GM12878 (cell line): ENCODE results near the gene FAM111B. TPM values are rescaled to one million over a fixed set of nuclear protein-coding genes. Genes with fewer than 3 reads are reported as not detected.

Source experiments
- ATAC-seq: fragments of 200-7000 bp; cut with Tn5 transposase; 3 replicates; pipeline ENCODE4 v1.9.1; 2020; ENCODE audit warnings: mild to moderate bottlenecking, moderate library complexity
- BruUV-seq: library from RNA; stranded (reverse); fragments of 400-500 nt; replicated peaks from 2 replicates; lab custom pipeline; 2021; lab: Mats Ljungman, UMichigan
- CTCF ChIA-PET: fragments of 300-600 bp; sonication (Branson Sonifier 250); formaldehyde crosslinking; extraction: SDS; loops from one replicate; lab custom pipeline; 2021; ENCODE audit warnings: inconsistent platforms; lab: Yijun Ruan, JAX
- POLR2A ChIA-PET: fragments of 350-600 bp; formaldehyde crosslinking; extraction: SDS; loops from one replicate; lab custom pipeline; 2021; ENCODE audit warnings: inconsistent platforms; lab: Charles Lee
- RAD21 ChIA-PET: fragments of 300-600 bp; sonication (Branson Sonifier 250); formaldehyde crosslinking; loops from one replicate; lab custom pipeline; 2023; ENCODE audit warnings: antibody characterized with exemption; ENCODE audit not compliant: unreplicated experiment; lab: Charles Lee
- SMC1A ChIA-PET: fragments of 300-600 bp; sonication (Branson Sonifier 250); formaldehyde crosslinking; loops from one replicate; lab custom pipeline; 2023; ENCODE audit not compliant: unreplicated experiment, uncharacterized antibody; lab: Charles Lee
- DNase-seq: peaks from one replicate; pipeline ENCODE4 v3.0.0-alpha.2; 2011; ENCODE audit warnings: low read depth, low spot score
- FAIRE-seq: peaks from 3 replicates; lab custom pipeline; 2011; peaks lifted over from hg19 to GRCh38; lab: Jason Lieb, UNC
- H2AFZ ChIP-seq: 2 replicates; pipeline ENCODE4 v1.6.0; 2011; ENCODE audit warnings: low read depth, low read length, control low read depth; ENCODE audit not compliant: control insufficient read depth
- H3K27ac ChIP-seq: 2 replicates; pipeline ENCODE4 v1.5.1; 2011; ENCODE audit warnings: control low read depth; ENCODE audit not compliant: control insufficient read depth, insufficient read depth
- H3K27me3 ChIP-seq, 2 experiments: replicated peaks in 1 of 2; 2 replicates each; pipeline versions ENCODE4 v1.6.0 to v1.6.1; 2011; ENCODE audit warnings: low read length in 1 of 2; ENCODE audit not compliant: control insufficient read depth in 2 of 2, insufficient read depth in 2 of 2
- H3K36me3 ChIP-seq, 2 experiments: 2 replicates each; pipeline ENCODE4 v1.5.1; 2011; ENCODE audit warnings: low read length in 1 of 2; ENCODE audit not compliant: control insufficient read depth in 2 of 2, insufficient read depth in 2 of 2
- H3K4me1 ChIP-seq: 2 replicates; pipeline ENCODE4 v1.6.1; 2011; ENCODE audit warnings: mild to moderate bottlenecking, low read length, moderate library complexity, mixed read lengths; ENCODE audit not compliant: control insufficient read depth, insufficient read depth
- H3K4me2 ChIP-seq: 2 replicates; pipeline ENCODE4 v1.6.0; 2011; ENCODE audit warnings: control low read depth; ENCODE audit not compliant: control insufficient read depth, insufficient read depth
- H3K4me3 ChIP-seq: fragments of 200-600 bp; sonication (generic); 2 replicates; pipeline ENCODE4 v1.5.1; 2016
- H3K79me2 ChIP-seq: 2 replicates; pipeline ENCODE4 v1.6.0; 2011; ENCODE audit warnings: low read length; ENCODE audit not compliant: control insufficient read depth, insufficient read depth
- H3K9ac ChIP-seq: 2 replicates; pipeline ENCODE4 v1.8.0; 2011; ENCODE audit warnings: low read length, control low read depth, mixed read lengths; ENCODE audit not compliant: control insufficient read depth, insufficient read depth
- H3K9me3 ChIP-seq: replicated peaks from 3 replicates; pipeline ENCODE4 v1.5.1; 2011; ENCODE audit warnings: mild to moderate bottlenecking, low read length; ENCODE audit not compliant: control insufficient read depth, insufficient read depth
- H4K20me1 ChIP-seq: 2 replicates; pipeline ENCODE4 v1.6.0; 2011; ENCODE audit not compliant: control insufficient read depth, insufficient read depth
- BCLAF1 ChIP-seq: fragments of 450-650 bp; IDR thresholded peaks from 2 replicates; pipeline ENCODE4 v1.6.1; 2017; ENCODE audit warnings: antibody characterized with exemption, mild to moderate bottlenecking, moderate library complexity
- BHLHE40 ChIP-seq, 2 experiments: fragments of 450-650 bp in 1 of 2; IDR thresholded peaks; 2 replicates each; pipeline ENCODE4 v1.6.1; 2011 to 2017; ENCODE audit warnings: low read depth in 2 of 2, borderline replicate concordance in 1 of 2, improper control_type of control experiment in 1 of 2, low read length in 1 of 2, mild to moderate bottlenecking in 1 of 2
- CBFB ChIP-seq: IDR thresholded peaks from 2 replicates; pipeline ENCODE4 v1.6.1; 2016; ENCODE audit warnings: antibody characterized with exemption, low read depth
- E4F1 ChIP-seq: fragments of 450-650 bp; IDR thresholded peaks from 2 replicates; pipeline ENCODE4 v1.6.1; 2018; ENCODE audit warnings: borderline replicate concordance, mild to moderate bottlenecking; ENCODE audit not compliant: partially characterized antibody
- EGR1 ChIP-seq, 2 experiments: IDR thresholded peaks; 1 replicate in 1 of 2; 2 replicates in 1 of 2; pipeline ENCODE4 v1.6.1; 2011 to 2012; ENCODE audit warnings: low read depth in 2 of 2, low read length in 2 of 2, borderline replicate concordance in 1 of 2, mild to moderate bottlenecking in 1 of 2, moderate library complexity in 1 of 2
- EP300 ChIP-seq, 2 experiments: fragments of 150-350 bp in 1 of 2; IDR thresholded peaks; 2 replicates each; pipeline ENCODE4 v1.6.1; 2011 to 2012; ENCODE audit warnings: low read depth in 2 of 2, low read length in 2 of 2, borderline replicate concordance in 1 of 2, improper control_type of control experiment in 1 of 2, inconsistent platforms in 1 of 2; ENCODE audit not compliant: control insufficient read depth in 1 of 2
- FOXK2 ChIP-seq: fragments of 450-650 bp; IDR thresholded peaks from 2 replicates; pipeline ENCODE4 v1.6.1; 2017; ENCODE audit warnings: mild to moderate bottlenecking, moderate library complexity
- KDM1A ChIP-seq: fragments of 200-600 bp; sonication (generic); IDR thresholded peaks from 2 replicates; pipeline ENCODE4 v1.6.1; 2016; ENCODE audit warnings: borderline replicate concordance
- MEF2A ChIP-seq: IDR thresholded peaks from 2 replicates; pipeline ENCODE4 v1.6.1; 2011; ENCODE audit warnings: low read depth, mild to moderate bottlenecking, low read length, moderate library complexity; ENCODE audit not compliant: insufficient read depth
- MEF2B ChIP-seq: fragments of 450-650 bp; IDR thresholded peaks from 2 replicates; pipeline ENCODE4 v1.6.1; 2018; ENCODE audit warnings: mild to moderate bottlenecking, moderate library complexity; ENCODE audit not compliant: partially characterized antibody, poor library complexity, severe bottlenecking
- MTA2 ChIP-seq: fragments of 450-650 bp; IDR thresholded peaks from 2 replicates; pipeline ENCODE4 v1.6.1; 2016; ENCODE audit warnings: low read depth, mild to moderate bottlenecking, moderate library complexity
- MYB ChIP-seq: fragments of 150-350 bp; IDR thresholded peaks from 2 replicates; pipeline ENCODE4 v1.6.1; 2014; ENCODE audit warnings: mild to moderate bottlenecking, low read depth, low read length, borderline replicate concordance
- NFIC ChIP-seq: IDR thresholded peaks from 2 replicates; pipeline ENCODE4 v1.6.1; 2012; ENCODE audit warnings: low read depth, mild to moderate bottlenecking, inconsistent platforms, low read length, moderate library complexity
- RBBP5 ChIP-seq: fragments of 200-600 bp; sonication (generic); conservative IDR thresholded peaks from 2 replicates; pipeline ENCODE4 v1.6.1; 2016
- SP1 ChIP-seq: IDR thresholded peaks from one replicate; pipeline ENCODE4 v1.6.1; 2011; ENCODE audit warnings: low read depth, low read length
- SPI1 ChIP-seq: IDR thresholded peaks from 2 replicates; pipeline ENCODE4 v1.6.1; 2011; ENCODE audit warnings: low read depth, mild to moderate bottlenecking, low read length, moderate library complexity, borderline replicate concordance; ENCODE audit not compliant: insufficient read depth
- SREBF2 ChIP-seq: IDR thresholded peaks from 2 replicates; pipeline ENCODE4 v1.6.1; 2012; ENCODE audit warnings: mild to moderate bottlenecking, low read length
- STAT1 ChIP-seq: fragments of 450-650 bp; conservative IDR thresholded peaks from 2 replicates; pipeline ENCODE4 v1.6.1; 2014; ENCODE audit warnings: antibody characterized with exemption, mild to moderate bottlenecking
- WGBS: methylation state at CpG from one replicate; pipeline ENCODE4 v1.1.6; 2016; ENCODE audit warnings: low lambda C conversion rate; ENCODE audit not compliant: insufficient replicate concordance, insufficient coverage; ENCODE audit errors: missing lambda C conversion rate; 5-methylcytosine and 5-hydroxymethylcytosine counted together
- in situ Hi-C: fragments of 300-500 bp; cut with MboI; formaldehyde crosslinking; loops from 9 replicates; pipeline ENCODE4 v1.14.3; 2018; ENCODE audit warnings: mixed read lengths
- intact Hi-C: fragments of 100-400 bp; cut with micrococcal nuclease; formaldehyde crosslinking; loops from one replicate; pipeline ENCODE4 v1.14.2; 2022; ENCODE audit not compliant: unreplicated experiment
- polyA plus RNA-seq, 11 experiments: library from polyadenylated mRNA; depleted of rRNA in 4 of 11; unstranded in 6 of 11; stranded (reverse) in 5 of 11; fragments of >200 nt; fragmentation: Nextera tagmentation in 4 of 11; fragmentation: Illumina TruSeq in 1 of 11; extraction: Ambion mirVana in 4 of 11; extraction: Trizol in 1 of 11; gene quantifications; 1 replicate in 1 of 11; 2 replicates in 10 of 11; pipeline versions ENCODE4 v1.2.1 to v1.2.3, GENCODE V29; 2011 to 2016; ENCODE audit warnings: inconsistent platforms in 2 of 11, missing spikeins in 2 of 11, low read depth in 1 of 11
- total RNA-seq, 4 experiments: library from RNA; depleted of rRNA in 3 of 4; stranded (reverse); fragments of >200 nt in 3 of 4; fragmentation: Illumina TruSeq in 1 of 4; extraction: Trizol in 1 of 4; gene quantifications; 2 replicates each; pipeline versions ENCODE4 v1.2.1 to v1.2.3, GENCODE V29; 2013 to 2021

The FAM111B gene
- total and polyA plus RNA-seq, 10 of the 15 experiments (the other 5 are each of a cell fraction or from before 2014, with no cell fraction given): 35.9 to 97.2 (median 62.1) TPM

- ChIA-PET RAD21 (interaction anchor here (0.7 to 2.0 kb wide), 9 partner anchors 9 to 302 kb away, joined by 3 to 6 read pairs (median 4); no protein-coding TSS in a partner anchor), SMC1A (interaction anchor here (1.0 to 1.3 kb wide), 3 partner anchors 9 to 44 kb away, joined by 3 to 5 read pairs (median 3); no protein-coding TSS in a partner anchor), POLR2A (interaction anchor here (0.7 to 1.0 kb wide), 2 partner anchors 9 to 38 kb away, joined by 3 to 4 read pairs; no protein-coding TSS in a partner anchor), CTCF (interaction anchor here (0.6 to 3.6 kb wide), 15 partner anchors 8 to 455 kb away, joined by 3 to 23 read pairs (median 4); no protein-coding TSS in a partner anchor)
- Histone ChIP-seq H3K27me3 (no peaks in the 10 kb centered on the region), H3K4me1 (peaks cover 16% of the 10 kb centered on the region), H3K79me2 (peaks cover 5% of the 10 kb centered on the region), H3K9me3 (no peaks in the 10 kb centered on the region), H2AFZ (peak overlapping the region; percentile 91), H4K20me1 (no peaks in the 10 kb centered on the region), H3K9ac (peak overlapping the region; percentile 65), H3K36me3 (no peaks in the 10 kb centered on the region), H3K27ac (peak overlapping the region; percentile 79), H3K4me2 (peak overlapping the region; percentile 82), H3K4me3 (peak overlapping the region; percentile 72)
- peak; percentile 74 for DNase-seq
- peak; percentile 41 for FAIRE-seq
- BruUV-seq: no TSS peak
- ATAC-seq: peak; percentile 78
- in situ Hi-C loops: loop anchor here (5.0 to 10.0 kb wide), 2 partner anchors 455 to 528 kb away; partner anchors contain the start of genes LPXN and ZFP91
- intact Hi-C loops: loop anchor here (1.0 to 10.0 kb wide), 2 partner anchors 42 to 182 kb away; no protein-coding TSS in a partner anchor
- WGBS: under 1% methylated on average over 23 of the region's 23 CpGs
- peak; percentile 62 for TF ChIP-seq NFIC
- 0 out of 3 replicates have a peak, but pooled peaks of 1 of the 2 experiments have one; percentile 24 for TF ChIP-seq EGR1 (IDR thresholded peaks at IDR 0.05; ENCODE audit: borderline replicate concordance in 1 of 2, low read depth in 2 of 2, low read length in 2 of 2)
- no peak for TF ChIP-seq KDM1A
- no peak for TF ChIP-seq FOXK2
- TF ChIP-seq EP300 (IDR thresholded peaks at IDR 0.05; ENCODE audit: borderline replicate concordance in 1 of 2, control insufficient read depth in 1 of 2, low read depth in 2 of 2, low read length in 2 of 2): peak; percentile 11 to 73; a peak in 1 of 4 replicates
- TF ChIP-seq BHLHE40 (IDR thresholded peaks at IDR 0.05; ENCODE audit: borderline replicate concordance in 1 of 2, low read depth in 2 of 2, low read length in 1 of 2): peak; percentile 77 to 81; a peak in 3 of 4 replicates
- TF ChIP-seq SP1: peak; percentile 28
- no peak for TF ChIP-seq SREBF2
- TF ChIP-seq MTA2: 0 out of 2 replicates have a peak, but pooled peaks have one; percentile 23
- no peak for TF ChIP-seq MYB
- TF ChIP-seq SPI1: 0 out of 2 replicates have a peak, but pooled peaks have one; percentile 46
- TF ChIP-seq CBFB: peak; percentile 64; the same call in 1 of the 2 replicates
- TF ChIP-seq RBBP5: no peak
- no peak for TF ChIP-seq E4F1
- TF ChIP-seq MEF2B: peak; percentile 77
- no peak for TF ChIP-seq BCLAF1
- TF ChIP-seq STAT1: no peak
- TF ChIP-seq MEF2A: peak; percentile 93
These were observed 4.7 kb upstream of the FAM111B start for GRCh38 chr11:59102259-59102765.
